A549 (cell line): Measurements from ENCODE around the gene NELFB. TPM values are rescaled to one million over a fixed set of nuclear protein-coding genes. Genes with fewer than 3 reads are reported as not detected.

Source experiments
- ATAC-seq, 2 experiments: fragments of 200-7000 bp in 1 of 2; fragments of >200 bp in 1 of 2; cut with Nextera tagmentation in 1 of 2; cut with Tn5 transposase in 1 of 2; 3 replicates each; pipeline versions ENCODE4 v1.8.0 to v1.9.1; 2018 to 2020; ENCODE audit warnings: mild to moderate bottlenecking in 1 of 2, moderate library complexity in 1 of 2
- CTCF ChIA-PET: fragments of 300-600 bp; sonication (Branson Sonifier 250); formaldehyde crosslinking; extraction: SDS; loops from one replicate; lab custom pipeline; 2021; ENCODE audit warnings: antibody characterized with exemption, inconsistent platforms; lab: Yijun Ruan, JAX
- POLR2A ChIA-PET: fragments of 350-600 bp; formaldehyde crosslinking; extraction: SDS; loops from one replicate; lab custom pipeline; 2021; ENCODE audit warnings: antibody characterized with exemption, inconsistent platforms; lab: Yijun Ruan, JAX
- DNase-seq, 2 experiments: peaks; one replicate each; pipeline versions ENCODE4 v3.0.0 to v3.0.0-alpha.2; 2011 to 2016; ENCODE audit warnings: low read depth in 1 of 2, low spot score in 1 of 2
- FAIRE-seq: peaks from 2 replicates; lab custom pipeline; 2011; peaks lifted over from hg19 to GRCh38; lab: Jason Lieb, UNC
- H3K27ac ChIP-seq, 2 experiments: fragments of >200 bp; sonication (Bioruptor Twin); formaldehyde crosslinking; 3 replicates each; pipeline ENCODE4 v1.5.1; 2016 to 2017
- H3K4me1 ChIP-seq: fragments of >200 bp; sonication (Bioruptor Twin); formaldehyde crosslinking; 3 replicates; pipeline ENCODE4 v1.6.1; 2016
- H3K4me2 ChIP-seq: fragments of >200 bp; sonication (Bioruptor Twin); formaldehyde crosslinking; 3 replicates; pipeline ENCODE4 v1.6.1; 2016
- H3K4me3 ChIP-seq: fragments of >200 bp; sonication (Bioruptor Twin); formaldehyde crosslinking; 3 replicates; pipeline ENCODE4 v1.5.1; 2016
- H3K9me3 ChIP-seq: fragments of >200 bp; sonication (Bioruptor Twin); formaldehyde crosslinking; 3 replicates; pipeline ENCODE4 v1.6.1; 2016
- BHLHE40 ChIP-seq: IDR thresholded peaks from 2 replicates; pipeline ENCODE4 v1.6.1; 2012; ENCODE audit warnings: low read depth, low read length, inconsistent platforms
- CBX8 ChIP-seq: fragments of 200-600 bp; sonication (generic); IDR thresholded peaks from 2 replicates; pipeline ENCODE4 v1.6.1; 2016
- CHD2 ChIP-seq: fragments of 150-350 bp; IDR thresholded peaks from 2 replicates; pipeline ENCODE4 v1.6.1; 2014; ENCODE audit warnings: low read length; ENCODE audit not compliant: partially characterized antibody
- EHMT2 ChIP-seq: fragments of 200-600 bp; sonication (generic); IDR thresholded peaks from 2 replicates; pipeline ENCODE4 v1.6.1; 2016; ENCODE audit warnings: antibody characterized with exemption, low read depth, mild to moderate bottlenecking, moderate library complexity
- FOSL2 ChIP-seq, 2 experiments: fragments of 450-650 bp in 1 of 2; fragments of >200 bp in 1 of 2; sonication (Bioruptor Twin) in 1 of 2; formaldehyde crosslinking; IDR thresholded peaks; 2 replicates each; pipeline versions ENCODE4 v1.5.0 to v1.6.1; 2016 to 2020; ENCODE audit warnings: mild to moderate bottlenecking in 1 of 2, moderate library complexity in 1 of 2
- FOXS1 ChIP-seq: fragments of 250-450 bp; sonication (Bioruptor Pico); IDR thresholded peaks from 2 replicates; pipeline ENCODE4 v1.5.0; 2020; ENCODE audit warnings: mild to moderate bottlenecking, moderate library complexity
- GATA3 ChIP-seq: IDR thresholded peaks from 2 replicates; pipeline ENCODE4 v1.6.1; 2012; ENCODE audit warnings: borderline replicate concordance
- HDAC2 ChIP-seq: fragments of 200-600 bp; sonication (generic); IDR thresholded peaks from 2 replicates; pipeline ENCODE4 v1.6.1; 2016
- HEYL ChIP-seq: fragments of 250-450 bp; sonication (Bioruptor Pico); IDR thresholded peaks from 2 replicates; pipeline ENCODE4 v1.8.0; 2021; ENCODE audit warnings: mild to moderate bottlenecking, moderate library complexity
- HOXB13 ChIP-seq: fragments of 250-450 bp; sonication (Bioruptor Pico); IDR thresholded peaks from 2 replicates; pipeline ENCODE4 v1.5.0; 2020; ENCODE audit warnings: low read depth, mild to moderate bottlenecking, moderate library complexity
- KDM5A ChIP-seq: fragments of 200-600 bp; sonication (generic); IDR thresholded peaks from 2 replicates; pipeline ENCODE4 v1.6.1; 2016; ENCODE audit warnings: antibody characterized with exemption, mild to moderate bottlenecking
- MAFK ChIP-seq: fragments of 450-650 bp; IDR thresholded peaks from 2 replicates; pipeline ENCODE4 v1.6.1; 2014; ENCODE audit not compliant: partially characterized antibody
- MAZ ChIP-seq: fragments of 150-350 bp; IDR thresholded peaks from 2 replicates; pipeline ENCODE4 v1.6.1; 2014; ENCODE audit warnings: antibody characterized with exemption, low read depth, low read length, borderline replicate concordance
- NR3C1 ChIP-seq: fragments of >200 bp; sonication (Bioruptor Twin); formaldehyde crosslinking; IDR thresholded peaks from 3 replicates; pipeline ENCODE4 v1.6.1; 2017
- RAD21 ChIP-seq, 2 experiments: fragments of >200 bp in 1 of 2; sonication (Bioruptor Twin) in 1 of 2; formaldehyde crosslinking in 1 of 2; IDR thresholded peaks in 1 of 2; conservative IDR thresholded peaks in 1 of 2; 2 replicates in 1 of 2; 3 replicates in 1 of 2; pipeline ENCODE4 v1.6.1; 2012 to 2018; ENCODE audit warnings: inconsistent platforms in 1 of 2
- RCOR1 ChIP-seq: fragments of 150-350 bp; IDR thresholded peaks from 2 replicates; pipeline ENCODE4 v1.6.1; 2014; ENCODE audit warnings: antibody characterized with exemption, low read length, low read depth
- TFCP2L1 ChIP-seq: fragments of 250-450 bp; sonication (Bioruptor Pico); IDR thresholded peaks from 2 replicates; pipeline ENCODE4 v1.5.0; 2021; ENCODE audit warnings: mild to moderate bottlenecking
- TP53 ChIP-seq: fragments of 250-450 bp; sonication (Bioruptor Pico); IDR thresholded peaks from 2 replicates; pipeline ENCODE4 v1.5.0; 2021; ENCODE audit warnings: mild to moderate bottlenecking, moderate library complexity
- ZC3H11A ChIP-seq: fragments of 450-650 bp; IDR thresholded peaks from 2 replicates; pipeline ENCODE4 v1.6.1; 2014; ENCODE audit warnings: antibody characterized with exemption, mild to moderate bottlenecking
- ZFP36 ChIP-seq: fragments of 450-650 bp; IDR thresholded peaks from 2 replicates; pipeline ENCODE4 v1.6.1; 2014; ENCODE audit warnings: borderline replicate concordance; ENCODE audit not compliant: partially characterized antibody
- WGBS: methylation state at CpG from one replicate; pipeline ENCODE4 v1.1.6; 2017; ENCODE audit errors: missing lambda C conversion rate; 5-methylcytosine and 5-hydroxymethylcytosine counted together
- polyA plus RNA-seq, 4 experiments: library from polyadenylated mRNA; depleted of rRNA in 3 of 4; stranded (reverse); fragments of >200 nt; fragmentation: RNase III in 1 of 4; extraction: RNeasy Plus Mini Kit Qiagen cat#74134 plus additional on column Dnase treatment in 1 of 4; gene quantifications; 2 replicates in 3 of 4; 3 replicates in 1 of 4; pipeline ENCODE4 v1.2.3, GENCODE V29; 2011 to 2017
- TF ChIP-seq, protein P1 (sequence below): IDR thresholded peaks from 2 replicates; pipeline ENCODE4 v1.6.1; 2012
- TF ChIP-seq, protein P2 (sequence below): fragments of >200 bp; sonication (Bioruptor Twin); formaldehyde crosslinking; IDR thresholded peaks from 3 replicates; pipeline ENCODE4 v1.5.1; 2016
- TF ChIP-seq, protein P3 (sequence below): fragments of >200 bp; sonication (Bioruptor Twin); formaldehyde crosslinking; IDR thresholded peaks from 3 replicates; pipeline ENCODE4 v1.6.1; 2016
- TF ChIP-seq, protein P4 (sequence below): fragments of 250-450 bp; sonication (Bioruptor Pico); IDR thresholded peaks from 2 replicates; pipeline ENCODE4 v1.5.0; 2021; ENCODE audit warnings: mild to moderate bottlenecking, moderate library complexity, borderline replicate concordance
- TF ChIP-seq, protein P5 (sequence below): fragments of 200-600 bp; sonication (generic); IDR thresholded peaks from 2 replicates; pipeline ENCODE4 v1.6.1; 2016; ENCODE audit warnings: antibody characterized with exemption, mild to moderate bottlenecking, moderate library complexity
- TF ChIP-seq, protein P6 (sequence below): IDR thresholded peaks from 2 replicates; pipeline ENCODE4 v1.6.1; 2012; ENCODE audit warnings: low read depth, borderline replicate concordance
- TF ChIP-seq, protein P7 (sequence below): IDR thresholded peaks from 2 replicates; pipeline ENCODE4 v1.6.1; 2012
- TF ChIP-seq, protein P8 (sequence below): fragments of 450-650 bp; IDR thresholded peaks from 2 replicates; pipeline ENCODE4 v1.6.1; 2014; ENCODE audit warnings: antibody characterized with exemption

Gene NELFB
- polyA plus RNA-seq, 2 of the 4 experiments (the other 2 are of a cell fraction) = 31.8 to 45.3 TPM

DNA sequence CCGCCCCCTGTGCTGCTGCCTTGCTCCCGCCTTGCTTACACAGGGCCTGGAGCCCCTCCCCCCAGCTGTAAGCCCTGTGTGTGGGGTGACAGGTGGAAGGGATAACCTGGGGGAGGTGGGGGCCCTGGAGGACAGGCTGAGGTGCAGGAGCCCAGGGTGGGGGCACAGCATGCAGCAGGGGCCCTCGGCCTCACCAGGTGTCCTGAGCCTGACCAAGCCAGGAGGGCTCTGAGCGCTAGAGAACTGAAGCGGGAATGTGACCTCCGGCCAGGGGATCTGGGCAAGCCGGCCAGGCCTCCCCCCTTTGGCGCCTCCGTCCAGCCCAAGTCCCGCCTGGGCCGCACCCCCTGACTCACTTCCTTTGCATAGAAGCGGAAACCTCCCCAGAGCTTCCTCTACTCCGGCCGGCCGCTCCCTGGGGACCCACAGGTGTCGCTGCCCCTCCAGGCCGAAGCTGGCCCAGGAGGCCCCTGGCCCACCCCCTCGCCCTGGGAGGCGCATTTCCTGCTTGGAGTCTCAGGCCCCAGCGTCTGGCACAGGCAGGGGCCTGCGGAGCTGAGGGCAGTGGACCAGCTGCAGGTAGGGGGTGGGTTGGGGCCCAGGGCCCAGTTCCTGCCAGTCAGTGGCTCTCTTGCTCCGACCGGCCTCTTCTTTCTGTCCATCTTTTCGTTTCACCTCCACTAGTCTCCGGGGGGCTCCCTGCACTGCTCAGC, 22.4 kb downstream of the NELFB start, which contains the start of gene TOR4A:
Gene TOR4A, plus strand, starts transcription at position 398 of the 713 bp plus-strand sequence. CDS start 964 bp downstream, outside the sequence.
- ChIA-PET CTCF (interaction anchor here (0.7 to 2.8 kb wide), 14 partner anchors 9 to 281 kb away, joined by 3 to 16 read pairs (median 4); partner anchors contain the start of genes EXD3, NOXA1, NRARP and RNF224), POLR2A (interaction anchor here (0.5 to 2.2 kb wide), 7 partner anchors 16 to 341 kb away, joined by 3 to 29 read pairs (median 4); partner anchors contain the start of genes EHMT1, NRARP and TUBB4B)
- Histone ChIP-seq H3K4me1 (peaks cover 35% of the 10 kb centered on the region), H3K27ac (peak within 1 kb of the TSS; percentile 94 to 96), H3K9me3 (no peaks in the 10 kb centered on the region), H3K4me3 (peak within 1 kb of the TSS; percentile 72), H3K4me2 (peak within 1 kb of the TSS; percentile 97)
- WGBS = under 1% methylated on average over 20 of the region's 25 CpGs
- ATAC-seq = peak; percentile 79 to 89
- DNase-seq = peak; percentile 89 to 92
- no peak for FAIRE-seq
- TF ChIP-seq, protein P1, sequence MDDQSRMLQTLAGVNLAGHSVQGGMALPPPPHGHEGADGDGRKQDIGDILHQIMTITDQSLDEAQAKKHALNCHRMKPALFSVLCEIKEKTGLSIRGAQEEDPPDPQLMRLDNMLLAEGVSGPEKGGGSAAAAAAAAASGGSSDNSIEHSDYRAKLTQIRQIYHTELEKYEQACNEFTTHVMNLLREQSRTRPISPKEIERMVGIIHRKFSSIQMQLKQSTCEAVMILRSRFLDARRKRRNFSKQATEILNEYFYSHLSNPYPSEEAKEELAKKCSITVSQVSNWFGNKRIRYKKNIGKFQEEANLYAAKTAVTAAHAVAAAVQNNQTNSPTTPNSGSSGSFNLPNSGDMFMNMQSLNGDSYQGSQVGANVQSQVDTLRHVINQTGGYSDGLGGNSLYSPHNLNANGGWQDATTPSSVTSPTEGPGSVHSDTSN = no peak
- TF ChIP-seq BHLHE40 (no peak), RAD21 (conservative IDR thresholded peaks at IDR 0.05 in 1 of 2, IDR thresholded peaks at IDR 0.05 in 1 of 2) (peak in 1 of 2 experiments; percentile 29; a peak in 3 of 5 replicates), FOSL2 (IDR thresholded peaks at IDR 0.05) (no peak), FOSL2 (CRISPR knock-in tag; IDR thresholded peaks at IDR 0.05) (peak; percentile 80), CBX8 (no peak), RCOR1 (no peak), MAZ (no peak), HOXB13 (CRISPR knock-in tag) (no peak), HDAC2 (no peak), TFCP2L1 (CRISPR knock-in tag) (no peak), EHMT2 (no peak), GATA3 (peak; percentile 27; the same call in 1 of the 2 replicates), FOXS1 (CRISPR knock-in tag) (no peak), HEYL (CRISPR knock-in tag) (no peak), TP53 (CRISPR knock-in tag) (no peak), NR3C1 (no peak), MAFK (no peak), KDM5A (no peak), CHD2 (no peak), ZC3H11A (no peak), ZFP36 (no peak)
- TF ChIP-seq, protein P2, sequence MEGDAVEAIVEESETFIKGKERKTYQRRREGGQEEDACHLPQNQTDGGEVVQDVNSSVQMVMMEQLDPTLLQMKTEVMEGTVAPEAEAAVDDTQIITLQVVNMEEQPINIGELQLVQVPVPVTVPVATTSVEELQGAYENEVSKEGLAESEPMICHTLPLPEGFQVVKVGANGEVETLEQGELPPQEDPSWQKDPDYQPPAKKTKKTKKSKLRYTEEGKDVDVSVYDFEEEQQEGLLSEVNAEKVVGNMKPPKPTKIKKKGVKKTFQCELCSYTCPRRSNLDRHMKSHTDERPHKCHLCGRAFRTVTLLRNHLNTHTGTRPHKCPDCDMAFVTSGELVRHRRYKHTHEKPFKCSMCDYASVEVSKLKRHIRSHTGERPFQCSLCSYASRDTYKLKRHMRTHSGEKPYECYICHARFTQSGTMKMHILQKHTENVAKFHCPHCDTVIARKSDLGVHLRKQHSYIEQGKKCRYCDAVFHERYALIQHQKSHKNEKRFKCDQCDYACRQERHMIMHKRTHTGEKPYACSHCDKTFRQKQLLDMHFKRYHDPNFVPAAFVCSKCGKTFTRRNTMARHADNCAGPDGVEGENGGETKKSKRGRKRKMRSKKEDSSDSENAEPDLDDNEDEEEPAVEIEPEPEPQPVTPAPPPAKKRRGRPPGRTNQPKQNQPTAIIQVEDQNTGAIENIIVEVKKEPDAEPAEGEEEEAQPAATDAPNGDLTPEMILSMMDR = peak; percentile 33; the same call in 1 of the 3 replicates
- TF ChIP-seq, protein P3, sequence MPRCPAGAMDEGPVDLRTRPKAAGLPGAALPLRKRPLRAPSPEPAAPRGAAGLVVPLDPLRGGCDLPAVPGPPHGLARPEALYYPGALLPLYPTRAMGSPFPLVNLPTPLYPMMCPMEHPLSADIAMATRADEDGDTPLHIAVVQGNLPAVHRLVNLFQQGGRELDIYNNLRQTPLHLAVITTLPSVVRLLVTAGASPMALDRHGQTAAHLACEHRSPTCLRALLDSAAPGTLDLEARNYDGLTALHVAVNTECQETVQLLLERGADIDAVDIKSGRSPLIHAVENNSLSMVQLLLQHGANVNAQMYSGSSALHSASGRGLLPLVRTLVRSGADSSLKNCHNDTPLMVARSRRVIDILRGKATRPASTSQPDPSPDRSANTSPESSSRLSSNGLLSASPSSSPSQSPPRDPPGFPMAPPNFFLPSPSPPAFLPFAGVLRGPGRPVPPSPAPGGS = peak; percentile 49; the same call in 1 of the 3 replicates
- TF ChIP-seq, protein P4, sequence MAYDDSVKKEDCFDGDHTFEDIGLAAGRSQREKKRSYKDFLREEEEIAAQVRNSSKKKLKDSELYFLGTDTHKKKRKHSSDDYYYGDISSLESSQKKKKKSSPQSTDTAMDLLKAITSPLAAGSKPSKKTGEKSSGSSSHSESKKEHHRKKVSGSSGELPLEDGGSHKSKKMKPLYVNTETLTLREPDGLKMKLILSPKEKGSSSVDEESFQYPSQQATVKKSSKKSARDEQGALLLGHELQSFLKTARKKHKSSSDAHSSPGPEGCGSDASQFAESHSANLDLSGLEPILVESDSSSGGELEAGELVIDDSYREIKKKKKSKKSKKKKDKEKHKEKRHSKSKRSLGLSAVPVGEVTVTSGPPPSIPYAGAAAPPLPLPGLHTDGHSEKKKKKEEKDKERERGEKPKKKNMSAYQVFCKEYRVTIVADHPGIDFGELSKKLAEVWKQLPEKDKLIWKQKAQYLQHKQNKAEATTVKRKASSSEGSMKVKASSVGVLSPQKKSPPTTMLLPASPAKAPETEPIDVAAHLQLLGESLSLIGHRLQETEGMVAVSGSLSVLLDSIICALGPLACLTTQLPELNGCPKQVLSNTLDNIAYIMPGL (CRISPR knock-in tag) = no peak
- TF ChIP-seq, protein P5, sequence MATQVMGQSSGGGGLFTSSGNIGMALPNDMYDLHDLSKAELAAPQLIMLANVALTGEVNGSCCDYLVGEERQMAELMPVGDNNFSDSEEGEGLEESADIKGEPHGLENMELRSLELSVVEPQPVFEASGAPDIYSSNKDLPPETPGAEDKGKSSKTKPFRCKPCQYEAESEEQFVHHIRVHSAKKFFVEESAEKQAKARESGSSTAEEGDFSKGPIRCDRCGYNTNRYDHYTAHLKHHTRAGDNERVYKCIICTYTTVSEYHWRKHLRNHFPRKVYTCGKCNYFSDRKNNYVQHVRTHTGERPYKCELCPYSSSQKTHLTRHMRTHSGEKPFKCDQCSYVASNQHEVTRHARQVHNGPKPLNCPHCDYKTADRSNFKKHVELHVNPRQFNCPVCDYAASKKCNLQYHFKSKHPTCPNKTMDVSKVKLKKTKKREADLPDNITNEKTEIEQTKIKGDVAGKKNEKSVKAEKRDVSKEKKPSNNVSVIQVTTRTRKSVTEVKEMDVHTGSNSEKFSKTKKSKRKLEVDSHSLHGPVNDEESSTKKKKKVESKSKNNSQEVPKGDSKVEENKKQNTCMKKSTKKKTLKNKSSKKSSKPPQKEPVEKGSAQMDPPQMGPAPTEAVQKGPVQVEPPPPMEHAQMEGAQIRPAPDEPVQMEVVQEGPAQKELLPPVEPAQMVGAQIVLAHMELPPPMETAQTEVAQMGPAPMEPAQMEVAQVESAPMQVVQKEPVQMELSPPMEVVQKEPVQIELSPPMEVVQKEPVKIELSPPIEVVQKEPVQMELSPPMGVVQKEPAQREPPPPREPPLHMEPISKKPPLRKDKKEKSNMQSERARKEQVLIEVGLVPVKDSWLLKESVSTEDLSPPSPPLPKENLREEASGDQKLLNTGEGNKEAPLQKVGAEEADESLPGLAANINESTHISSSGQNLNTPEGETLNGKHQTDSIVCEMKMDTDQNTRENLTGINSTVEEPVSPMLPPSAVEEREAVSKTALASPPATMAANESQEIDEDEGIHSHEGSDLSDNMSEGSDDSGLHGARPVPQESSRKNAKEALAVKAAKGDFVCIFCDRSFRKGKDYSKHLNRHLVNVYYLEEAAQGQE = no peak
- TF ChIP-seq, protein P6, sequence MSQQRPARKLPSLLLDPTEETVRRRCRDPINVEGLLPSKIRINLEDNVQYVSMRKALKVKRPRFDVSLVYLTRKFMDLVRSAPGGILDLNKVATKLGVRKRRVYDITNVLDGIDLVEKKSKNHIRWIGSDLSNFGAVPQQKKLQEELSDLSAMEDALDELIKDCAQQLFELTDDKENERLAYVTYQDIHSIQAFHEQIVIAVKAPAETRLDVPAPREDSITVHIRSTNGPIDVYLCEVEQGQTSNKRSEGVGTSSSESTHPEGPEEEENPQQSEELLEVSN = no peak
- TF ChIP-seq, protein P7, sequence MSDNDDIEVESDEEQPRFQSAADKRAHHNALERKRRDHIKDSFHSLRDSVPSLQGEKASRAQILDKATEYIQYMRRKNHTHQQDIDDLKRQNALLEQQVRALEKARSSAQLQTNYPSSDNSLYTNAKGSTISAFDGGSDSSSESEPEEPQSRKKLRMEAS = peak; percentile 24; the same call in 1 of the 2 replicates
- TF ChIP-seq, protein P8, sequence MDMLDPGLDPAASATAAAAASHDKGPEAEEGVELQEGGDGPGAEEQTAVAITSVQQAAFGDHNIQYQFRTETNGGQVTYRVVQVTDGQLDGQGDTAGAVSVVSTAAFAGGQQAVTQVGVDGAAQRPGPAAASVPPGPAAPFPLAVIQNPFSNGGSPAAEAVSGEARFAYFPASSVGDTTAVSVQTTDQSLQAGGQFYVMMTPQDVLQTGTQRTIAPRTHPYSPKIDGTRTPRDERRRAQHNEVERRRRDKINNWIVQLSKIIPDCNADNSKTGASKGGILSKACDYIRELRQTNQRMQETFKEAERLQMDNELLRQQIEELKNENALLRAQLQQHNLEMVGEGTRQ = no peak
